ENCODE measurements around the gene POTED.
"Not testable (repeated sequence)": the region's sequence is repeated elsewhere in the genome, so short reads cannot be mapped to it uniquely, and the experiment has no call there.

POTED gene

GRCh38 chr21:13609477-13609876 lies at the start of gene POTED:
POTED (plus strand) TSS chr21:13609777; CDS start chr21:13610229, 452 bp downstream.
- DNase-seq (ENCODE audit: low read depth) = not testable (repeated sequence)

GRCh38 chr21:13650101-13650500 lies 40.5 kb downstream of the POTED start:
- not testable (repeated sequence) for DNase-seq (ENCODE audit: low read depth)

- DNase-seq (ENCODE audit: low read depth) = not testable (repeated sequence)
These were observed 42.2 kb downstream of the POTED start for GRCh38 chr21:13651746-13652145.

Data from amniotic epithelial cell (primary cell).